ENCODE data around the gene THBD. TPM values are rescaled to one million over a fixed set of nuclear protein-coding genes. Genes with fewer than 3 reads are reported as not detected.
A peak's percentile ranks its signal among the peaks of the same experiment; 100 is the strongest.

The THBD gene
- total RNA-seq, 5 donors from 2014 or later (not counting 1 experiment from before 2014, with no cell fraction given), result 0.07 to 0.23 (median 0.16) TPM

GRCh38 chr20:23059846-23060245 lies 10.4 kb upstream of the THBD start:
- 20% methylated on average over 1 of the region's 3 CpGs for whole genome bisulfite sequencing (ENCODE audit: insufficient coverage)

GRCh38 chr20:23059001-23059400 lies 9.5 kb upstream of the THBD start:
- H3K4me3 Mint-ChIP-seq, result no peak overlapping the region
- ChIA-PET CTCF (no interaction called here), POLR2A (no interaction called here)
- Histone ChIP-seq H3K27ac (ENCODE audit: low read length) (no peak overlapping the region), H3K27me3 (replicated peaks in 1 of 2; ENCODE audit: control insufficient read depth in 2 of 2, extremely low read depth in 1 of 2, insufficient read depth in 2 of 2, low read length in 1 of 2) (peaks cover 0 to 14% of the 10 kb centered on the region in 2 experiments), H3K4me3 (ENCODE audit: control insufficient read depth in 1 of 2, extremely low read depth in 1 of 2, low read length in 1 of 2) (no peak overlapping the region), H3K4me1 (ENCODE audit: control insufficient read depth in 1 of 2, extremely low read depth in 1 of 2, insufficient read depth in 2 of 2, low read length in 2 of 2) (no peaks in the 10 kb centered on the region), H3K9me3 (no peaks in the 10 kb centered on the region), H3K36me3 (ENCODE audit: control insufficient read depth in 2 of 2, extremely low read depth in 1 of 2, insufficient read depth in 1 of 2, low read length in 1 of 2) (no peaks in the 10 kb centered on the region)
- no peak overlapping the region for H3K27ac Mint-ChIP-seq
- H3K4me1 Mint-ChIP-seq, result no peaks in the 10 kb centered on the region
- no peaks in the 10 kb centered on the region for H3K36me3 Mint-ChIP-seq
- 70% methylated on average over 2 of the region's 3 CpGs for WGBS (ENCODE audit: insufficient coverage)
- peaks cover 7 to 14% of the 10 kb centered on the region in 2 donors for H3K27me3 Mint-ChIP-seq
- DNase-seq (no peak), ATAC-seq (replicated peaks in 1 of 4) (no peak)
- H3K9me3 Mint-ChIP-seq, result peaks cover 0 to 4% (median 0%) of the 10 kb centered on the region in 3 donors

More at GRCh38 chr20:23059846-23060245, 10.4 kb upstream of the THBD start:
- Histone ChIP-seq H3K4me1 (ENCODE audit: control insufficient read depth in 1 of 2, extremely low read depth in 1 of 2, insufficient read depth in 2 of 2, low read length in 2 of 2) (no peaks in the 10 kb centered on the region), H3K36me3 (ENCODE audit: control insufficient read depth in 2 of 2, extremely low read depth in 1 of 2, insufficient read depth in 1 of 2, low read length in 1 of 2) (no peaks in the 10 kb centered on the region), H3K4me3 (ENCODE audit: control insufficient read depth in 1 of 2, extremely low read depth in 1 of 2, low read length in 1 of 2) (no peak overlapping the region), H3K9me3 (no peaks in the 10 kb centered on the region), H3K27me3 (replicated peaks in 1 of 2; ENCODE audit: control insufficient read depth in 2 of 2, extremely low read depth in 1 of 2, insufficient read depth in 2 of 2, low read length in 1 of 2) (peaks cover 0 to 12% of the 10 kb centered on the region in 2 experiments), H3K27ac (ENCODE audit: low read length) (no peak overlapping the region)
- DNase-seq (no peak), ATAC-seq (replicated peaks in 1 of 4) (no peak)
- ChIA-PET POLR2A (no interaction called here), CTCF (interaction anchor here in 1 of 2 donors (0.6 kb wide), 1 partner anchor 31 kb away, joined by 5 read pairs; no protein-coding TSS in a partner anchor)
- H3K36me3 Mint-ChIP-seq, result no peaks in the 10 kb centered on the region
- H3K9me3 Mint-ChIP-seq, result peaks cover 0 to 4% (median 0%) of the 10 kb centered on the region in 3 donors
- no peak overlapping the region for H3K4me3 Mint-ChIP-seq
- no peak overlapping the region for H3K27ac Mint-ChIP-seq
- no peaks in the 10 kb centered on the region for H3K4me1 Mint-ChIP-seq
- peaks cover 2 to 14% of the 10 kb centered on the region in 2 donors for H3K27me3 Mint-ChIP-seq

- Mint-ChIP-seq H3K4me3 (no peak overlapping the region), H3K4me1 (no peaks in the 10 kb centered on the region), H3K27ac (no peak overlapping the region), H3K9me3 (peaks cover 0 to 4% (median 0%) of the 10 kb centered on the region in 3 donors), H3K36me3 (no peaks in the 10 kb centered on the region), H3K27me3 (peaks cover 11 to 18% of the 10 kb centered on the region in 2 donors)
- no peak for DNase-seq
- Histone ChIP-seq H3K4me1 (ENCODE audit: control insufficient read depth in 1 of 2, extremely low read depth in 1 of 2, insufficient read depth in 2 of 2, low read length in 2 of 2) (no peaks in the 10 kb centered on the region), H3K9me3 (no peaks in the 10 kb centered on the region), H3K4me3 (ENCODE audit: control insufficient read depth in 1 of 2, extremely low read depth in 1 of 2, low read length in 1 of 2) (no peak overlapping the region), H3K27ac (ENCODE audit: low read length) (no peak overlapping the region), H3K36me3 (ENCODE audit: control insufficient read depth in 2 of 2, extremely low read depth in 1 of 2, insufficient read depth in 1 of 2, low read length in 1 of 2) (no peaks in the 10 kb centered on the region), H3K27me3 (replicated peaks in 1 of 2; ENCODE audit: control insufficient read depth in 2 of 2, extremely low read depth in 1 of 2, insufficient read depth in 2 of 2, low read length in 1 of 2) (peaks cover 0 to 14% of the 10 kb centered on the region in 2 experiments)
- ChIA-PET CTCF (no interaction called here), POLR2A (no interaction called here)
- no CpG with 5 or more reads among the region's 1 CpG for WGBS (ENCODE audit: insufficient coverage)
- ATAC-seq (replicated peaks in 1 of 4), result no peak
These were observed 8.8 kb upstream of the THBD start for GRCh38 chr20:23058240-23058639.

GRCh38 chr20:23052904-23053303 lies 3.4 kb upstream of the THBD start:
- peaks cover 0 to 4% (median 0%) of the 10 kb centered on the region in 3 donors for H3K9me3 Mint-ChIP-seq
- no peak overlapping the region for H3K27ac Mint-ChIP-seq
- ATAC-seq (replicated peaks in 1 of 4) (no peak), DNase-seq (no peak)
- CTCF ChIA-PET, result no interaction called here
- POLR2A ChIA-PET, result no interaction called here
- no peak overlapping the region for H3K4me3 Mint-ChIP-seq
- Histone ChIP-seq H3K4me1 (ENCODE audit: control insufficient read depth in 1 of 2, extremely low read depth in 1 of 2, insufficient read depth in 2 of 2, low read length in 2 of 2) (peaks cover 8 to 24% of the 10 kb centered on the region in 2 experiments), H3K27me3 (replicated peaks in 1 of 2; ENCODE audit: control insufficient read depth in 2 of 2, extremely low read depth in 1 of 2, insufficient read depth in 2 of 2, low read length in 1 of 2) (peaks cover 0 to 38% of the 10 kb centered on the region in 2 experiments), H3K36me3 (ENCODE audit: control insufficient read depth in 2 of 2, extremely low read depth in 1 of 2, insufficient read depth in 1 of 2, low read length in 1 of 2) (no peaks in the 10 kb centered on the region), H3K27ac (ENCODE audit: low read length) (no peak overlapping the region), H3K9me3 (no peaks in the 10 kb centered on the region), H3K4me3 (ENCODE audit: control insufficient read depth in 1 of 2, extremely low read depth in 1 of 2, low read length in 1 of 2) (no peak overlapping the region)
- 90% methylated on average over 5 of the region's 5 CpGs for WGBS (ENCODE audit: insufficient coverage)
- peaks cover 32 to 37% of the 10 kb centered on the region in 2 donors for H3K27me3 Mint-ChIP-seq
- H3K4me1 Mint-ChIP-seq, result no peaks in the 10 kb centered on the region
- H3K36me3 Mint-ChIP-seq, result no peaks in the 10 kb centered on the region

- Histone ChIP-seq H3K4me1 (ENCODE audit: control insufficient read depth in 1 of 2, extremely low read depth in 1 of 2, insufficient read depth in 2 of 2, low read length in 2 of 2) (peaks cover 8 to 28% of the 10 kb centered on the region in 2 experiments), H3K36me3 (ENCODE audit: control insufficient read depth in 2 of 2, extremely low read depth in 1 of 2, insufficient read depth in 1 of 2, low read length in 1 of 2) (no peaks in the 10 kb centered on the region), H3K4me3 (ENCODE audit: control insufficient read depth in 1 of 2, extremely low read depth in 1 of 2, low read length in 1 of 2) (peak overlapping the region in 1 of 2 donors; percentile 52), H3K9me3 (no peaks in the 10 kb centered on the region), H3K27ac (ENCODE audit: low read length) (no peak overlapping the region), H3K27me3 (replicated peaks in 1 of 2; ENCODE audit: control insufficient read depth in 2 of 2, extremely low read depth in 1 of 2, insufficient read depth in 2 of 2, low read length in 1 of 2) (peaks cover 6 to 46% of the 10 kb centered on the region in 2 experiments)
- Mint-ChIP-seq H3K36me3 (no peaks in the 10 kb centered on the region), H3K4me1 (peaks cover 0 to 3% (median 0%) of the 10 kb centered on the region in 3 donors), H3K4me3 (peak overlapping the region in 1 of 3 donors; percentile 23), H3K27me3 (peaks cover 35 to 48% of the 10 kb centered on the region in 2 donors), H3K9me3 (no peaks in the 10 kb centered on the region), H3K27ac (no peak overlapping the region)
- DNase-seq (peak in 4 of 35 experiments; percentile 6 to 39 (median 16)), ATAC-seq (replicated peaks in 1 of 4) (no peak)
- WGBS (ENCODE audit: insufficient coverage), result 20% methylated on average over 34 of the region's 46 CpGs
- ChIA-PET CTCF (no interaction called here), POLR2A (no interaction called here)
These were observed 1.6 kb upstream of the THBD start for GRCh38 chr20:23050847-23051627.

GRCh38 chr20:23050076-23050838 lies 785 bp upstream of the THBD start:
- DNase-seq, result no peak
- Mint-ChIP-seq H3K4me1 (peaks cover 0 to 3% (median 0%) of the 10 kb centered on the region in 3 donors), H3K27ac (no peak overlapping the region), H3K9me3 (no peaks in the 10 kb centered on the region), H3K4me3 (peak overlapping the region in 1 of 3 donors; percentile 23), H3K27me3 (peaks cover 35 to 50% of the 10 kb centered on the region in 2 donors), H3K36me3 (no peaks in the 10 kb centered on the region)
- H3K9me3 ChIP-seq, result no peaks in the 10 kb centered on the region
- 2% methylated on average over 35 of the region's 48 CpGs for WGBS (ENCODE audit: insufficient coverage)
- H3K36me3 ChIP-seq (ENCODE audit: control insufficient read depth in 2 of 2, extremely low read depth in 1 of 2, insufficient read depth in 1 of 2, low read length in 1 of 2), result no peaks in the 10 kb centered on the region
- peak overlapping the region in 1 of 2 donors; percentile 59 for H3K4me3 ChIP-seq (ENCODE audit: control insufficient read depth in 1 of 2, extremely low read depth in 1 of 2, low read length in 1 of 2)
- CTCF ChIA-PET, result interaction anchor here in 1 of 2 donors (0.6 kb wide), 1 partner anchor 105 kb away, joined by 4 read pairs; no protein-coding TSS in a partner anchor
- H3K27me3 ChIP-seq (replicated peaks in 1 of 2; ENCODE audit: control insufficient read depth in 2 of 2, extremely low read depth in 1 of 2, insufficient read depth in 2 of 2, low read length in 1 of 2), result peaks cover 6 to 46% of the 10 kb centered on the region in 2 experiments
- H3K27ac ChIP-seq (ENCODE audit: low read length), result no peak overlapping the region
- ATAC-seq (replicated peaks in 1 of 4), result no peak
- H3K4me1 ChIP-seq (ENCODE audit: control insufficient read depth in 1 of 2, extremely low read depth in 1 of 2, insufficient read depth in 2 of 2, low read length in 2 of 2), result peaks cover 8 to 28% of the 10 kb centered on the region in 2 experiments
- POLR2A ChIA-PET, result no interaction called here

All from T-cell (primary cell).